Measurements from ENCODE around the gene UBQLN4.

GRCh38 chr1:156052862-156053767 lies 483 bp downstream of the UBQLN4 start:
- TF ChIP-seq POLR2A (IDR thresholded peaks at IDR 0.05; ENCODE audit: low read length) (no peak), GATA1 (IDR thresholded peaks at IDR 0.05; ENCODE audit: low read depth, low read length) (no peak)
